Activated naive CD4-positive, alpha-beta T cell treated with anti-CD3 and anti-CD28 coated beads, Interleukin-2, amount 50 U/mL, for 24 hours (primary cell): ENCODE results near the gene OARD1.

Experiments
- H3K27ac Mint-ChIP-seq: one replicate; pipeline ENCODE4 v1.8.0; 2021; ENCODE audit warnings: mild to moderate bottlenecking, mixed read lengths
- H3K27me3 Mint-ChIP-seq: one replicate; pipeline ENCODE4 v1.8.0; 2021; ENCODE audit warnings: mixed read lengths
- H3K36me3 Mint-ChIP-seq: one replicate; pipeline ENCODE4 v1.8.0; 2021; ENCODE audit warnings: mixed read lengths
- H3K4me1 Mint-ChIP-seq: one replicate; pipeline ENCODE4 v1.8.0; 2021; ENCODE audit warnings: mixed read lengths
- H3K4me3 Mint-ChIP-seq: one replicate; pipeline ENCODE4 v1.8.0; 2021; ENCODE audit warnings: mild to moderate bottlenecking, mixed read lengths
- H3K9me3 Mint-ChIP-seq: one replicate; pipeline ENCODE4 v1.8.0; 2021; ENCODE audit warnings: mixed read lengths

The OARD1 gene

GRCh38 chr6:41080621-41081020 lies 8.5 kb upstream of the OARD1 start:
- Mint-ChIP-seq H3K4me3 (peak overlapping the region; percentile 75), H3K9me3 (no peaks in the 10 kb centered on the region), H3K27ac (peak overlapping the region; percentile 82), H3K36me3 (peaks cover 21% of the 10 kb centered on the region), H3K4me1 (peaks cover 93% of the 10 kb centered on the region), H3K27me3 (no peaks in the 10 kb centered on the region)

GRCh38 chr6:41079080-41079479 lies 6.9 kb upstream of the OARD1 start:
- Mint-ChIP-seq H3K27me3 (no peaks in the 10 kb centered on the region), H3K27ac (peak overlapping the region; percentile 70), H3K9me3 (no peaks in the 10 kb centered on the region), H3K36me3 (peaks cover 29% of the 10 kb centered on the region), H3K4me1 (peaks cover 97% of the 10 kb centered on the region), H3K4me3 (no peak overlapping the region)

GRCh38 chr6:41078101-41078500 lies 5.9 kb upstream of the OARD1 start:
- no peak overlapping the region for H3K27ac Mint-ChIP-seq
- H3K4me1 Mint-ChIP-seq = peaks cover 90% of the 10 kb centered on the region
- no peaks in the 10 kb centered on the region for H3K9me3 Mint-ChIP-seq
- H3K27me3 Mint-ChIP-seq = no peaks in the 10 kb centered on the region
- H3K36me3 Mint-ChIP-seq = peaks cover 26% of the 10 kb centered on the region
- H3K4me3 Mint-ChIP-seq = no peak overlapping the region

- Mint-ChIP-seq H3K4me3 (no peak overlapping the region), H3K27ac (no peak overlapping the region), H3K36me3 (peaks cover 25% of the 10 kb centered on the region), H3K4me1 (peaks cover 84% of the 10 kb centered on the region), H3K27me3 (no peaks in the 10 kb centered on the region), H3K9me3 (no peaks in the 10 kb centered on the region)
Measured at GRCh38 chr6:41077536-41077935, 5.4 kb upstream of the OARD1 start.

GRCh38 chr6:41075651-41076626 lies 3.8 kb upstream of the OARD1 start:
- Mint-ChIP-seq H3K9me3 (no peaks in the 10 kb centered on the region), H3K27ac (peak overlapping the region; percentile 82), H3K4me3 (peak overlapping the region; percentile 91), H3K27me3 (no peaks in the 10 kb centered on the region), H3K36me3 (peaks cover 24% of the 10 kb centered on the region), H3K4me1 (peaks cover 76% of the 10 kb centered on the region)

GRCh38 chr6:41074692-41075436 lies 2.7 kb upstream of the OARD1 start:
- H3K4me3 Mint-ChIP-seq = peak overlapping the region; percentile 91
- H3K4me1 Mint-ChIP-seq = peaks cover 73% of the 10 kb centered on the region
- peaks cover 19% of the 10 kb centered on the region for H3K36me3 Mint-ChIP-seq
- no peaks in the 10 kb centered on the region for H3K27me3 Mint-ChIP-seq
- peak overlapping the region; percentile 97 for H3K27ac Mint-ChIP-seq
- H3K9me3 Mint-ChIP-seq = no peaks in the 10 kb centered on the region

- H3K9me3 Mint-ChIP-seq = no peaks in the 10 kb centered on the region
- H3K27ac Mint-ChIP-seq = peak overlapping the region; percentile 97
- H3K27me3 Mint-ChIP-seq = no peaks in the 10 kb centered on the region
- peaks cover 15% of the 10 kb centered on the region for H3K36me3 Mint-ChIP-seq
- peaks cover 70% of the 10 kb centered on the region for H3K4me1 Mint-ChIP-seq
- H3K4me3 Mint-ChIP-seq = peak overlapping the region; percentile 91
Measured at GRCh38 chr6:41073968-41074691, 2.0 kb upstream of the OARD1 start.

GRCh38 chr6:41073203-41073967 lies 1.2 kb upstream of the OARD1 start:
- no peaks in the 10 kb centered on the region for H3K9me3 Mint-ChIP-seq
- no peaks in the 10 kb centered on the region for H3K27me3 Mint-ChIP-seq
- peaks cover 62% of the 10 kb centered on the region for H3K4me1 Mint-ChIP-seq
- peaks cover 13% of the 10 kb centered on the region for H3K36me3 Mint-ChIP-seq
- H3K4me3 Mint-ChIP-seq = peak overlapping the region; percentile 91
- peak overlapping the region; percentile 97 for H3K27ac Mint-ChIP-seq

GRCh38 chr6:41072836-41073202 lies 663 bp upstream of the OARD1 start, which contains the start of gene NFYA:
Gene NFYA, plus strand, starts transcription at chr6:41072974. Its CDS starts 6,116 bp downstream, at chr6:41079090.
- H3K4me3 Mint-ChIP-seq = peak within 1 kb of the TSS; percentile 97
- no peaks in the 10 kb centered on the region for H3K27me3 Mint-ChIP-seq
- H3K27ac Mint-ChIP-seq = peak within 1 kb of the TSS; percentile 97
- peaks cover 13% of the 10 kb centered on the region for H3K36me3 Mint-ChIP-seq
- peaks cover 57% of the 10 kb centered on the region for H3K4me1 Mint-ChIP-seq
- no peaks in the 10 kb centered on the region for H3K9me3 Mint-ChIP-seq

GRCh38 chr6:41071501-41071922 lies 644 bp downstream of the OARD1 start:
- Mint-ChIP-seq H3K4me3 (peak overlapping the region; percentile 97), H3K27ac (peak overlapping the region; percentile 97), H3K4me1 (peaks cover 55% of the 10 kb centered on the region), H3K9me3 (no peaks in the 10 kb centered on the region), H3K36me3 (peaks cover 19% of the 10 kb centered on the region), H3K27me3 (no peaks in the 10 kb centered on the region)

GRCh38 chr6:41066867-41067304 lies 5.3 kb downstream of the OARD1 start:
- Mint-ChIP-seq H3K4me1 (peaks cover 39% of the 10 kb centered on the region), H3K27ac (peak overlapping the region; percentile 51), H3K36me3 (peaks cover 19% of the 10 kb centered on the region), H3K4me3 (no peak overlapping the region), H3K27me3 (no peaks in the 10 kb centered on the region), H3K9me3 (no peaks in the 10 kb centered on the region)

GRCh38 chr6:41065550-41066026 lies 6.6 kb downstream of the OARD1 start:
- Mint-ChIP-seq H3K27ac (no peak overlapping the region), H3K9me3 (no peaks in the 10 kb centered on the region), H3K4me1 (peaks cover 28% of the 10 kb centered on the region), H3K4me3 (no peak overlapping the region), H3K36me3 (peaks cover 22% of the 10 kb centered on the region), H3K27me3 (no peaks in the 10 kb centered on the region)

GRCh38 chr6:41064841-41065240 lies 7.3 kb downstream of the OARD1 start:
- Mint-ChIP-seq H3K27me3 (no peaks in the 10 kb centered on the region), H3K4me1 (peaks cover 23% of the 10 kb centered on the region), H3K36me3 (peaks cover 24% of the 10 kb centered on the region), H3K9me3 (no peaks in the 10 kb centered on the region), H3K4me3 (no peak overlapping the region), H3K27ac (no peak overlapping the region)

- peaks cover 25% of the 10 kb centered on the region for H3K36me3 Mint-ChIP-seq
- H3K27ac Mint-ChIP-seq = no peak overlapping the region
- no peaks in the 10 kb centered on the region for H3K27me3 Mint-ChIP-seq
- no peaks in the 10 kb centered on the region for H3K9me3 Mint-ChIP-seq
- H3K4me3 Mint-ChIP-seq = no peak overlapping the region
- peaks cover 19% of the 10 kb centered on the region for H3K4me1 Mint-ChIP-seq
Measured at GRCh38 chr6:41063884-41064285, 8.3 kb downstream of the OARD1 start.
